PC-9 (cell line): ENCODE results near the gene ATP13A3. TPM values are rescaled to one million over a fixed set of nuclear protein-coding genes. Genes with fewer than 3 reads are reported as not detected.

Source experiments
- BruUV-seq: library from RNA; stranded (reverse); fragments of 400-500 nt; replicated peaks from 2 replicates; lab custom pipeline; 2021; lab: Mats Ljungman, UMichigan
- CTCF ChIA-PET: fragments of 300-600 bp; sonication (Branson Sonifier 250); formaldehyde crosslinking; loops from one replicate; lab custom pipeline; 2022; ENCODE audit warnings: antibody characterized with exemption; lab: Charles Lee
- POLR2A ChIA-PET: fragments of 300-600 bp; sonication (Branson Sonifier 250); formaldehyde crosslinking; loops from one replicate; lab custom pipeline; 2022; ENCODE audit warnings: antibody characterized with exemption; ENCODE audit not compliant: unreplicated experiment; lab: Charles Lee
- DNase-seq, 2 experiments: peaks; one replicate each; pipeline versions ENCODE4 v3.0.0 to v3.0.0-alpha.2; 2015 to 2022; ENCODE audit warnings: mixed read lengths in 1 of 2
- H2AFZ ChIP-seq: fragments of 200-600 bp; sonication (generic); 2 replicates; pipeline ENCODE4 v1.8.1; 2017; ENCODE audit warnings: antibody characterized with exemption
- H3F3A ChIP-seq: fragments of 200-600 bp; sonication (generic); 2 replicates; pipeline ENCODE4 v1.8.1; 2017; ENCODE audit warnings: antibody characterized with exemption, mild to moderate bottlenecking, low read depth; ENCODE audit not compliant: insufficient read depth
- H3K27ac ChIP-seq: fragments of 200-600 bp; sonication (generic); 2 replicates; pipeline ENCODE4 v1.6.1; 2016; ENCODE audit warnings: mixed run types
- H3K27me3 ChIP-seq: fragments of 200-600 bp; sonication (generic); 2 replicates; pipeline ENCODE4 v1.6.1; 2016; ENCODE audit warnings: low read depth, mixed run types; ENCODE audit not compliant: insufficient read depth
- H3K36me3 ChIP-seq: fragments of 200-600 bp; sonication (generic); 2 replicates; pipeline ENCODE4 v1.6.1; 2016; ENCODE audit warnings: low read depth, mixed run types
- H3K4me1 ChIP-seq: fragments of 200-600 bp; sonication (generic); replicated peaks from 2 replicates; pipeline ENCODE4 v1.6.1; 2016; ENCODE audit warnings: mixed run types; ENCODE audit not compliant: insufficient read depth
- H3K4me2 ChIP-seq: fragments of 200-600 bp; sonication (generic); 2 replicates; pipeline ENCODE4 v1.6.1; 2017; ENCODE audit warnings: mixed run types
- H3K4me3 ChIP-seq: fragments of 200-600 bp; sonication (generic); 2 replicates; pipeline ENCODE4 v1.6.1; 2016; ENCODE audit warnings: mixed run types
- H3K79me2 ChIP-seq: fragments of 200-600 bp; sonication (generic); 2 replicates; pipeline ENCODE4 v1.6.1; 2017; ENCODE audit warnings: low read depth, mixed run types
- H3K9me2 ChIP-seq: fragments of 200-600 bp; sonication (generic); 2 replicates; pipeline ENCODE4 v1.8.1; 2017; ENCODE audit warnings: mild to moderate bottlenecking; ENCODE audit not compliant: insufficient read depth
- H3K9me3 ChIP-seq: fragments of 200-600 bp; sonication (generic); 2 replicates; pipeline ENCODE4 v1.8.1; 2016; ENCODE audit warnings: low read depth; ENCODE audit not compliant: insufficient read depth
- H4K20me1 ChIP-seq: fragments of 200-600 bp; sonication (generic); 2 replicates; pipeline ENCODE4 v1.8.1; 2017; ENCODE audit not compliant: insufficient read depth
- CTCF ChIP-seq: fragments of 200-600 bp; sonication (generic); conservative IDR thresholded peaks from 2 replicates; pipeline ENCODE4 v1.6.1; 2017; ENCODE audit warnings: mixed run types, antibody characterized with exemption, mild to moderate bottlenecking, moderate library complexity
- EZH2 ChIP-seq: fragments of 200-600 bp; sonication (generic); IDR thresholded peaks from 2 replicates; pipeline ENCODE4 v1.8.0; 2017; ENCODE audit warnings: antibody characterized with exemption, low read depth
- intact Hi-C: fragments of 100-400 bp; cut with micrococcal nuclease; formaldehyde crosslinking; loops from one replicate; pipeline ENCODE4 v1.10.0; 2022; ENCODE audit not compliant: unreplicated experiment
- total RNA-seq: library from RNA; stranded (reverse); gene quantifications from 2 replicates; pipeline ENCODE4 v1.2.3, GENCODE V29; 2021

The ATP13A3 gene
- total RNA-seq, 1 experiment from 2014 or later: 242 TPM

GRCh38 chr3:194476784-194477183 lies 10.0 kb downstream of the ATP13A3 start:
- Histone ChIP-seq H3K79me2 (peaks cover 100% of the 10 kb centered on the region), H4K20me1 (peaks cover 78% of the 10 kb centered on the region), H3K9me2 (no peaks in the 10 kb centered on the region), H3K4me3 (no peak overlapping the region), H3K4me1 (peaks cover 18% of the 10 kb centered on the region), H3F3A (peaks cover 44% of the 10 kb centered on the region), H2AFZ (no peak overlapping the region), H3K9me3 (no peaks in the 10 kb centered on the region), H3K27me3 (no peaks in the 10 kb centered on the region), H3K36me3 (peaks cover 40% of the 10 kb centered on the region), H3K4me2 (no peak overlapping the region), H3K27ac (no peak overlapping the region)
- TF ChIP-seq CTCF (no peak), EZH2 (no peak)
- intact Hi-C loops: no loop called here
- ChIA-PET POLR2A (no interaction called here), CTCF (no interaction called here)
- no TSS peak for BruUV-seq
- no peak for DNase-seq

DNA sequence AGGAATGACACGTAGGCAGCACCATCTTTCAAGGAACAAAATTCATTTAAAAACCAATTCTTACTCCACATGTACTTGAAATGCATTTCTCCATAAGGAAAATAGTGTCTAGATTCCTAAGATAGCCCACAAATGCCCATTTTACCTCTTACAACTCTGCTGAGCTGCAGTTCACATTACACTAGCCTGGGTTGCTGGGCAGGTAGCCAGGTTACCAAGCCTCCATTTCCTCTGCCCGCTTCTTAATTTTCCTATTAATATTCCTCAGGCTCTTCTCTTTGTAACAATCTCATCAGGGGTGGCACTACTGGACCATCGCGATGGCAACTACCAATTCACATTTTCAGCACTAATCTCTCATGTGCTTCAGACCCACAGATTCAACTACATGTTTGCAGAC lies 10.8 kb downstream of the ATP13A3 start:
- Histone ChIP-seq H3K4me1 (peaks cover 10% of the 10 kb centered on the region), H3F3A (peaks cover 42% of the 10 kb centered on the region), H3K27me3 (no peaks in the 10 kb centered on the region), H3K27ac (0 out of 2 replicates have a peak overlapping the region, but pooled peaks have one; percentile 3), H3K4me3 (no peak overlapping the region), H3K36me3 (peaks cover 33% of the 10 kb centered on the region), H3K4me2 (no peak overlapping the region), H4K20me1 (peaks cover 81% of the 10 kb centered on the region), H3K9me3 (no peaks in the 10 kb centered on the region), H3K79me2 (peaks cover 100% of the 10 kb centered on the region), H3K9me2 (no peaks in the 10 kb centered on the region), H2AFZ (no peak overlapping the region)
- CTCF ChIA-PET: no interaction called here
- no peak for DNase-seq
- intact Hi-C loops: no loop called here
- POLR2A ChIA-PET: no interaction called here
- TF ChIP-seq CTCF (no peak), EZH2 (no peak)
- BruUV-seq: no TSS peak

GRCh38 chr3:194475138-194475932 lies 11.5 kb downstream of the ATP13A3 start:
- TF ChIP-seq EZH2 (no peak), CTCF (no peak)
- H3K9me2 ChIP-seq: no peaks in the 10 kb centered on the region
- no peak for DNase-seq
- H3K79me2 ChIP-seq: peaks cover 100% of the 10 kb centered on the region
- no peaks in the 10 kb centered on the region for H3K9me3 ChIP-seq
- H3K27me3 ChIP-seq: no peaks in the 10 kb centered on the region
- peaks cover 36% of the 10 kb centered on the region for H3K36me3 ChIP-seq
- no peak overlapping the region for H3K4me3 ChIP-seq
- no peak overlapping the region for H3K4me2 ChIP-seq
- ChIA-PET CTCF (no interaction called here), POLR2A (no interaction called here)
- peaks cover 42% of the 10 kb centered on the region for H3F3A ChIP-seq
- no peak overlapping the region for H2AFZ ChIP-seq
- H4K20me1 ChIP-seq: peaks cover 82% of the 10 kb centered on the region
- peaks cover 4% of the 10 kb centered on the region; the same call in 1 of the 2 replicates for H3K4me1 ChIP-seq
- 0 out of 2 replicates have a peak overlapping the region, but pooled peaks have one; percentile 3 for H3K27ac ChIP-seq
- intact Hi-C loops: no loop called here
- no TSS peak for BruUV-seq
